IMR-90 (cell line): ENCODE data around the gene COIL. TPM values are rescaled to one million over a fixed set of nuclear protein-coding genes. Genes with fewer than 3 reads are reported as not detected.
A peak's percentile ranks its signal among the peaks of the same experiment; 100 is the strongest.

Experiments
- ATAC-seq: fragments of 200-7000 bp; cut with Tn5 transposase; 2 replicates; pipeline ENCODE4 v1.9.1; 2020; ENCODE audit warnings: low read depth, mild to moderate bottlenecking, moderate library complexity
- BruUV-seq: library from RNA; stranded (reverse); fragments of 400-500 nt; replicated peaks from 2 replicates; lab custom pipeline; 2021; lab: Mats Ljungman, UMichigan
- CTCF ChIA-PET: fragments of 300-600 bp; formaldehyde crosslinking; extraction: SDS; loops from one replicate; lab custom pipeline; 2021; ENCODE audit warnings: antibody characterized with exemption; lab: Yijun Ruan, JAX
- POLR2A ChIA-PET: fragments of 300-600 bp; sonication (Branson Sonifier 250); formaldehyde crosslinking; loops from one replicate; lab custom pipeline; 2022; ENCODE audit warnings: antibody characterized with exemption; ENCODE audit not compliant: unreplicated experiment; lab: Charles Lee
- DNase-seq: peaks from one replicate; pipeline ENCODE4 v3.0.0; 2013
- H2AFZ ChIP-seq: replicated peaks from 2 replicates; pipeline ENCODE3; 2013; ENCODE audit warnings: low read length, mild to moderate bottlenecking; ENCODE audit not compliant: poor library complexity
- H2AK5ac ChIP-seq: 2 replicates; pipeline ENCODE4 v1.6.1; 2013; ENCODE audit warnings: low read depth, low read length, inconsistent platforms
- H2AK9ac ChIP-seq: replicated peaks from 2 replicates; pipeline ENCODE3; 2013; ENCODE audit warnings: mild to moderate bottlenecking, low read depth, low read length, moderate library complexity; ENCODE audit not compliant: poor library complexity
- H2BK120ac ChIP-seq: 2 replicates; pipeline ENCODE4 v1.6.1; 2013; ENCODE audit warnings: low read depth, low read length, inconsistent platforms
- H2BK15ac ChIP-seq: 3 replicates; pipeline ENCODE4 v1.6.1; 2013; ENCODE audit warnings: low read depth, low read length, inconsistent platforms
- H2BK20ac ChIP-seq: 2 replicates; pipeline ENCODE4 v1.6.1; 2013; ENCODE audit warnings: low read depth, mild to moderate bottlenecking, inconsistent platforms, low read length, moderate library complexity
- H2BK5ac ChIP-seq: 2 replicates; pipeline ENCODE4 v1.6.1; 2013; ENCODE audit warnings: mild to moderate bottlenecking, low read depth, low read length, inconsistent platforms; ENCODE audit not compliant: poor library complexity, severe bottlenecking
- H3K14ac ChIP-seq: replicated peaks from 2 replicates; pipeline ENCODE4 v1.6.1; 2013; ENCODE audit warnings: low read depth, low read length, inconsistent platforms
- H3K18ac ChIP-seq: 2 replicates; pipeline ENCODE4 v1.6.1; 2013; ENCODE audit warnings: low read depth, low read length, control low read depth
- H3K23ac ChIP-seq: 2 replicates; pipeline ENCODE4 v1.6.1; 2013; ENCODE audit warnings: low read depth, low read length, inconsistent platforms
- H3K27ac ChIP-seq: 2 replicates; pipeline ENCODE4 v1.5.1; 2013; ENCODE audit warnings: mild to moderate bottlenecking, control low read depth, low read length; ENCODE audit not compliant: insufficient read depth
- H3K27me3 ChIP-seq: 2 replicates; pipeline ENCODE4 v1.6.1; 2013; ENCODE audit warnings: low read length; ENCODE audit not compliant: control insufficient read depth, insufficient read depth
- H3K36me3 ChIP-seq: 2 replicates; pipeline ENCODE4 v1.6.1; 2013; ENCODE audit warnings: low read length, mixed read lengths; ENCODE audit not compliant: control insufficient read depth, insufficient read depth
- H3K4ac ChIP-seq: 2 replicates; pipeline ENCODE4 v1.6.1; 2013; ENCODE audit warnings: low read depth, low read length, inconsistent platforms
- H3K4me1 ChIP-seq: 2 replicates; pipeline ENCODE4 v1.6.1; 2013; ENCODE audit warnings: low read length, mixed read lengths; ENCODE audit not compliant: control insufficient read depth, insufficient read depth
- H3K4me2 ChIP-seq: 2 replicates; pipeline ENCODE4 v1.6.1; 2013; ENCODE audit warnings: low read depth, mild to moderate bottlenecking, control low read depth, low read length, moderate library complexity
- H3K4me3 ChIP-seq: 2 replicates; pipeline ENCODE4 v1.5.1; 2013; ENCODE audit warnings: low read depth, mild to moderate bottlenecking, control low read depth, low read length, moderate library complexity; ENCODE audit not compliant: insufficient read depth
- H3K56ac ChIP-seq: 2 replicates; pipeline ENCODE4 v1.6.1; 2013; ENCODE audit warnings: low read length, inconsistent platforms; ENCODE audit not compliant: insufficient read depth; ENCODE audit errors: extremely low read depth
- H3K79me1 ChIP-seq, 2 experiments: 2 replicates each; pipeline ENCODE4 v1.6.1; 2013; ENCODE audit warnings: low read length in 2 of 2, inconsistent platforms in 1 of 2, low read depth in 1 of 2
- H3K9ac ChIP-seq: 2 replicates; pipeline ENCODE4 v1.6.1; 2013; ENCODE audit warnings: low read depth, low read length, control low read depth
- H3K9me1 ChIP-seq: 2 replicates; pipeline ENCODE4 v1.6.1; 2013; ENCODE audit warnings: low read length, inconsistent platforms; ENCODE audit not compliant: insufficient read depth
- H3K9me3 ChIP-seq: 2 replicates; pipeline ENCODE4 v1.6.1; 2013; ENCODE audit warnings: low read length; ENCODE audit not compliant: control insufficient read depth, insufficient read depth
- H4K20me1 ChIP-seq: 2 replicates; pipeline ENCODE4 v1.6.1; 2013; ENCODE audit warnings: low read length, inconsistent platforms; ENCODE audit not compliant: insufficient read depth
- H4K5ac ChIP-seq: 2 replicates; pipeline ENCODE4 v1.6.1; 2013; ENCODE audit warnings: mild to moderate bottlenecking, low read depth, low read length, control low read depth
- H4K8ac ChIP-seq, 2 experiments: 2 replicates each; pipeline ENCODE4 v1.6.1; 2013; ENCODE audit warnings: low read depth in 2 of 2, low read length in 2 of 2, control low read depth in 1 of 2, inconsistent platforms in 1 of 2
- H4K91ac ChIP-seq: 2 replicates; pipeline ENCODE4 v1.6.1; 2013; ENCODE audit warnings: low read depth, low read length, inconsistent platforms; ENCODE audit not compliant: insufficient read depth
- BHLHE40 ChIP-seq: fragments of 150-350 bp; IDR thresholded peaks from 2 replicates; pipeline ENCODE4 v1.6.1; 2016; ENCODE audit warnings: mild to moderate bottlenecking, low read depth, low read length
- CHD1 ChIP-seq: IDR thresholded peaks from 2 replicates; pipeline ENCODE4 v1.6.1; 2012; ENCODE audit warnings: low read depth, low read length, improper control_type of control experiment
- MAFK ChIP-seq: IDR thresholded peaks from 2 replicates; pipeline ENCODE4 v1.6.1; 2012; ENCODE audit warnings: low read depth, low read length, improper control_type of control experiment
- RAD21 ChIP-seq: IDR thresholded peaks from 2 replicates; pipeline ENCODE4 v1.6.1; 2012; ENCODE audit warnings: low read length, improper control_type of control experiment
- WGBS, 2 experiments: methylation state at CpG; one replicate each; pipeline versions ENCODE4 v1.1.5 to v1.1.7; 2013; ENCODE audit warnings: missing lambda C conversion rate in 2 of 2; ENCODE audit not compliant: insufficient read length in 1 of 2; ENCODE audit errors: extremely low coverage in 2 of 2; 5-methylcytosine and 5-hydroxymethylcytosine counted together
- dilution Hi-C: fragments of 300-500 bp; cut with HindIII; formaldehyde crosslinking; loops from one replicate; pipeline ENCODE4 v1.14.3; 2018; ENCODE audit warnings: low sequenced_read_pairs; ENCODE audit not compliant: unreplicated experiment
- in situ Hi-C: fragments of 300-500 bp; cut with MboI; formaldehyde crosslinking; loops from 3 replicates; pipeline ENCODE4 v1.14.3; 2019; ENCODE audit warnings: low sequenced_read_pairs, inconsistent platforms, mixed read lengths
- intact Hi-C: fragments of 100-400 bp; cut with micrococcal nuclease; formaldehyde crosslinking; loops from 2 replicates; pipeline ENCODE4 v1.10.0; 2022
- polyA plus RNA-seq, 3 experiments: library from polyadenylated mRNA; depleted of rRNA; stranded (reverse); fragments of >200 nt; gene quantifications; 2 replicates each; pipeline ENCODE4 v1.2.3, GENCODE V29; 2012; ENCODE audit warnings: low replicate concordance in 1 of 3
- total RNA-seq: library from RNA; depleted of rRNA; stranded (reverse); fragments of >200 nt; gene quantifications from 2 replicates; pipeline ENCODE4 v1.2.3, GENCODE V29; 2012

Gene COIL
- total and polyA plus RNA-seq, 2 of the 4 experiments (the other 2 are of a cell fraction): 5.2 to 13.3 TPM

GRCh38 chr17:56995766-56996165 lies 34.9 kb upstream of the COIL start:
- H3K9me3 ChIP-seq: no peaks in the 10 kb centered on the region
- H3K4ac ChIP-seq: no peak overlapping the region
- CTCF ChIA-PET: no interaction called here
- BruUV-seq: no TSS peak
- H3K27ac ChIP-seq: no peak overlapping the region
- TF ChIP-seq BHLHE40 (no peak), MAFK (no peak), RAD21 (no peak), CHD1 (no peak)
- no peak overlapping the region for H3K14ac ChIP-seq
- no peak overlapping the region for H4K91ac ChIP-seq
- no peak overlapping the region for H2AK9ac ChIP-seq
- no peaks in the 10 kb centered on the region for H4K20me1 ChIP-seq
- H2AFZ ChIP-seq: no peak overlapping the region
- H2AK5ac ChIP-seq: no peak overlapping the region
- POLR2A ChIA-PET: interaction anchor here (0.6 kb wide), 1 partner anchor 1238 kb away, joined by 3 read pairs; no protein-coding TSS in a partner anchor
- no peak overlapping the region for H3K4me2 ChIP-seq
- 0 out of 2 replicates have a peak, but pooled peaks cover 8% of the 10 kb centered on the region for H3K36me3 ChIP-seq
- in situ Hi-C loops (no loop called here), dilution Hi-C loops (no loop called here), intact Hi-C loops (no loop called here)
- H3K9ac ChIP-seq: no peak overlapping the region
- ATAC-seq (no peak), DNase-seq (peak; percentile 19)
- H3K79me1 ChIP-seq: no peaks in the 10 kb centered on the region
- H3K9me1 ChIP-seq: no peaks in the 10 kb centered on the region
- no peak overlapping the region for H3K56ac ChIP-seq
- no peak overlapping the region for H3K23ac ChIP-seq
- no peak overlapping the region for H4K5ac ChIP-seq
- no CpG with 5 or more reads among the region's 1 CpG for WGBS, 2 experiments
- no peak overlapping the region for H2BK5ac ChIP-seq
- H2BK120ac ChIP-seq: no peak overlapping the region
- no peaks in the 10 kb centered on the region for H3K27me3 ChIP-seq
- H3K18ac ChIP-seq: no peak overlapping the region
- no peak overlapping the region for H4K8ac ChIP-seq
- no peaks in the 10 kb centered on the region for H3K4me1 ChIP-seq
- H2BK20ac ChIP-seq: no peak overlapping the region
- no peak overlapping the region for H3K4me3 ChIP-seq
- H2BK15ac ChIP-seq: no peak overlapping the region
